NCI-H146 treated with DMSO at 0.1 percent for 48 hours (cell line): ENCODE measurements around the gene LINC00237.
A peak's percentile ranks its signal among the peaks of the same experiment; 100 is the strongest.

Source experiments
- DNase-seq: peaks from one replicate; lab custom pipeline; 2025; ENCODE audit not compliant: unreplicated experiment; lab: John Stamatoyannopoulos, UW

The LINC00237 gene

GRCh38 chr20:21049305-21049828, 56.8 kb downstream of the LINC00237 start:
- DNase-seq = no peak

GRCh38 chr20:21048841-21049273, 57.3 kb downstream of the LINC00237 start:
- DNase-seq = peak; percentile 17

- no peak for DNase-seq
These were observed 58.2 kb downstream of the LINC00237 start for GRCh38 chr20:21047981-21048380.

GRCh38 chr20:21046413-21047070, 59.6 kb downstream of the LINC00237 start:
- no peak for DNase-seq
